RWPE1 (cell line): Measurements from ENCODE around the gene CWC22.

Experiments used
- CTCF ChIA-PET: fragments of 350-600 bp; sonication (Branson Sonifier 250); formaldehyde crosslinking; extraction: SDS; loops from one replicate; lab custom pipeline; 2021; lab: Yijun Ruan, JAX
- POLR2A ChIA-PET: fragments of 400-600 bp; formaldehyde crosslinking; extraction: SDS; loops from one replicate; lab custom pipeline; 2020; ENCODE audit warnings: antibody characterized with exemption; ENCODE audit not compliant: low non-redundant PET; lab: Yijun Ruan, JAX
- DNase-seq: peaks from one replicate; pipeline ENCODE4 v3.0.0; 2012; ENCODE audit warnings: low spot score
- H3K27ac ChIP-seq: fragments of 450-650 bp; 2 replicates; pipeline ENCODE4 v1.5.1; 2017
- CTCF ChIP-seq: fragments of 450-650 bp; conservative IDR thresholded peaks from 2 replicates; pipeline ENCODE4 v1.5.1; 2017; ENCODE audit warnings: low read depth, mild to moderate bottlenecking

CWC22 gene

GRCh38 chr2:179913809-179914208 lies 93.3 kb downstream of the CWC22 start:
- no peak overlapping the region for H3K27ac ChIP-seq
- no peak for DNase-seq
- CTCF ChIA-PET = no interaction called here
- no peak for TF ChIP-seq CTCF
- POLR2A ChIA-PET = no interaction called here

- ChIA-PET POLR2A (no interaction called here), CTCF (interaction anchor here (0.6 kb wide), 2 partner anchors 54 to 179 kb away, joined by 4 to 5 read pairs; no protein-coding TSS in a partner anchor)
- no peak for DNase-seq
- no peak overlapping the region for H3K27ac ChIP-seq
- TF ChIP-seq CTCF = no peak
Observed at GRCh38 chr2:179911569-179911968, 95.5 kb downstream of the CWC22 start.

GRCh38 chr2:179910735-179911113 lies 96.4 kb downstream of the CWC22 start:
- ChIA-PET CTCF (interaction anchor here (0.6 kb wide), 4 partner anchors 53 to 178 kb away, joined by 3 to 6 read pairs (median 4); no protein-coding TSS in a partner anchor), POLR2A (no interaction called here)
- no peak for DNase-seq

GRCh38 chr2:179909845-179910734 lies 97.0 kb downstream of the CWC22 start:
- DNase-seq = no peak
- no peak overlapping the region for H3K27ac ChIP-seq
- ChIA-PET CTCF (interaction anchor here (0.6 kb wide), 1 partner anchor 91 kb away, joined by 6 read pairs; no protein-coding TSS in a partner anchor), POLR2A (no interaction called here)
- TF ChIP-seq CTCF = no peak

More at GRCh38 chr2:179910735-179911113, 96.4 kb downstream of the CWC22 start:
- TF ChIP-seq CTCF = no peak
- no peak overlapping the region for H3K27ac ChIP-seq

- no peak for DNase-seq
- POLR2A ChIA-PET = no interaction called here
- H3K27ac ChIP-seq = no peak overlapping the region
- CTCF ChIA-PET = no interaction called here
- no peak for TF ChIP-seq CTCF
Observed at GRCh38 chr2:179900655-179901054, 106.4 kb downstream of the CWC22 start.

GRCh38 chr2:179899666-179900065 lies 107.4 kb downstream of the CWC22 start:
- H3K27ac ChIP-seq = no peak overlapping the region
- ChIA-PET CTCF (no interaction called here), POLR2A (no interaction called here)
- TF ChIP-seq CTCF = no peak
- DNase-seq = no peak
